HG03354 (cell line): ENCODE data around the gene RNF31.
"Not testable (repeated sequence)": the region's sequence is repeated elsewhere in the genome, so short reads cannot be mapped to it uniquely, and the experiment has no call there.

Experiments
- ATAC-seq: cut with Tn5 transposase; IDR thresholded peaks from one replicate; pipeline ENCODE4 v1.9.1; 2021; ENCODE audit warnings: mild to moderate bottlenecking; ENCODE audit not compliant: unreplicated experiment, poor library complexity, severe bottlenecking

The RNF31 gene

GRCh38 chr14:24194186-24194872 is 47.0 kb downstream of the RNF31 start:
- ATAC-seq: no peak

GRCh38 chr14:24194873-24195185 is 47.5 kb downstream of the RNF31 start:
- no peak for ATAC-seq

GRCh38 chr14:24195186-24196070 is 48.1 kb downstream of the RNF31 start, which contains the start of gene TM9SF1:
TSS of gene TM9SF1 (minus strand) at chr14:24195441. CDS start at chr14:24195019, 422 bp downstream.
- ATAC-seq: peak; percentile 89

GRCh38 chr14:24196071-24197055 is 49.1 kb downstream of the RNF31 start:
- ATAC-seq: peak; percentile 23

GRCh38 chr14:24197056-24197450 is 49.8 kb downstream of the RNF31 start:
- ATAC-seq: no peak

- ATAC-seq: no peak
Measured at GRCh38 chr14:24198814-24199524, 51.7 kb downstream of the RNF31 start.

GRCh38 chr14:24202538-24202937 is 55.2 kb downstream of the RNF31 start:
- not testable (repeated sequence) for ATAC-seq

- ATAC-seq: not testable (repeated sequence)
Measured at GRCh38 chr14:24203249-24203886, 56.1 kb downstream of the RNF31 start.

GRCh38 chr14:24204163-24205146 is 57.2 kb downstream of the RNF31 start:
- ATAC-seq: no peak

- no peak for ATAC-seq
Measured at GRCh38 chr14:24206260-24207103, 59.2 kb downstream of the RNF31 start.

GRCh38 chr14:24207104-24207551 is 59.8 kb downstream of the RNF31 start:
- ATAC-seq: no peak

GRCh38 chr14:24207625-24208024 is 60.3 kb downstream of the RNF31 start:
- ATAC-seq: no peak
